GM19351 (cell line): ENCODE data around the gene HACD3.
A peak's percentile ranks its signal among the peaks of the same experiment; 100 is the strongest.

ENCODE experiments used
- ATAC-seq: cut with Tn5 transposase; IDR thresholded peaks from one replicate; pipeline ENCODE4 v1.9.1; 2021; ENCODE audit warnings: mild to moderate bottlenecking, moderate library complexity; ENCODE audit not compliant: unreplicated experiment

The HACD3 gene, protein sequence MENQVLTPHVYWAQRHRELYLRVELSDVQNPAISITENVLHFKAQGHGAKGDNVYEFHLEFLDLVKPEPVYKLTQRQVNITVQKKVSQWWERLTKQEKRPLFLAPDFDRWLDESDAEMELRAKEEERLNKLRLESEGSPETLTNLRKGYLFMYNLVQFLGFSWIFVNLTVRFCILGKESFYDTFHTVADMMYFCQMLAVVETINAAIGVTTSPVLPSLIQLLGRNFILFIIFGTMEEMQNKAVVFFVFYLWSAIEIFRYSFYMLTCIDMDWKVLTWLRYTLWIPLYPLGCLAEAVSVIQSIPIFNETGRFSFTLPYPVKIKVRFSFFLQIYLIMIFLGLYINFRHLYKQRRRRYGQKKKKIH

DNA sequence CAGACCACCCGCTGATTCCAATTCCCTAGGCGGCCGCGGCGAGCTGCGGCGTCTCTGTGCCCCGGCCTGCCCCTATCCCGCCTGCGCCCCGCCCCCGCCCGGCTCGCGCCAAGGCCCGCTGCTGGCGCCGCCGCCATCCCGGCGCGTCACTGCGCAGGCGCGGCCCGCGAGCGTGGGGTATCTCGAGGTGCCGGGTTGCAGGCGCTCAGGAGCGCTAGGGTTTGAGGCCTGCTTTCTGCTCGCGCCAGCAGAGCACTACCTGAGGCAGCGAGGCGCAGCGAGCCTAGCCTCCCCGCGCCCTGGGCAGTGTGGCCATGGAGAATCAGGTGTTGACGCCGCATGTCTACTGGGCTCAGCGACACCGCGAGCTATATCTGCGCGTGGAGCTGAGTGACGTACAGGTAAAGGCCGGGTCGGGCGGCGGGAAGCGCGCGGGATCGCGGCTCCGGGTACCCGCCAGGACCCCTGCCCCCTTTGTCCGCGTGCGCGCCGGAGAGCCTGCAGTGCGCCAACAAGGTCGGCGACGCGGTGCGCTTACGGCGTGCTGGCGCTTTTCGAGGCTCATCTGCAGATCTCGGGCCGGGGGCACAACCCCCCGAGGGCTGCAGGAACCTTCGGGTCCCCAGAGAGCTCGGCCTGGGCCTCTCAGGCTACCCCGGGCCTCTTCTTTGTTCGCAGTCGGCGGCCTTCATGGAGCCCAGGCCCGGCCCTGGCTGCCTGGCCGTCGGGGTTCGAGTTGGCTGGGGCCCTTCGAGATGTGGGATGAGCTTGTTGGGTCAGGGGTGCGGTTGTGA lies at the start of gene HACD3:
Gene HACD3, plus strand, starts transcription at position 146 of the 794 bp plus-strand sequence. Its CDS starts 169 bp downstream, at position 315.
- ATAC-seq, result peak; percentile 71

DNA sequence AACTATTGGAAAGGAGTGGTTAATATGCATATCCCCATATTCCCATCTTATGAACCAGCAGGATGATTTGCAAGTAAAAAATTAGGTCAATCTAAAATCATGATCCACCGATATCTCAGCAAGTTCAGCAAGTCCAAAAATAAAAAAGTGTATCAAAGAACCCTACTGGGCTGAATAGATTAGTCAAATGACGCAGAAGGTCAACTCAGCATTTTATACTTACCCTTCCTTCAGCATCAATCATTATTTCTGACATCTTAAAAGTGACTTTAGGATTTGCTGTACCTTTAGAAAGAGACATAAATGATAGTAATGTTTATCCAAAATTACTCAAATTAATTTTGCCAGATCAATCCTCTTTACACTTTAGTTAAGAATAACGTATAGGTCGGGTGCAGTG lies 45.4 kb upstream of the HACD3 start:
- no peak for ATAC-seq

DNA sequence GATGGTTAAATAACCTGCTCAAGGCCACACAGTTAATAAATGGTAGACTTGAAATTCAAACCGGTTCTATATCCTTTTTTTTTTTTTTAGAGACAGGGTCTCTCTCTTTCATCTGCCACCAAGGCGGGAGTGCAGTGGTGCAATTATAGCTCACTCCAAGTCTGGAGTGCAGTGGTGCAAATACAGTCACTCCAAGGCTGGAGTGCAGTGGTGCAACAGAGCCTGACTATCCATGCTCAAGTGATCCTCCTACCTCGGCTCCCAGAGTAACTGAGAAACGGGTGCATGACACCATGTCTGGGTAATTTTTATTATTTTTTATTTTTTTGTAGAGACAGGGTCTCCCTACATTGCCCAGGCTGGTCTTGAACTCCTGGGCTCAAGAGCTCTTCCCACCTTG lies 36.2 kb upstream of the HACD3 start:
- ATAC-seq, result no peak

DNA sequence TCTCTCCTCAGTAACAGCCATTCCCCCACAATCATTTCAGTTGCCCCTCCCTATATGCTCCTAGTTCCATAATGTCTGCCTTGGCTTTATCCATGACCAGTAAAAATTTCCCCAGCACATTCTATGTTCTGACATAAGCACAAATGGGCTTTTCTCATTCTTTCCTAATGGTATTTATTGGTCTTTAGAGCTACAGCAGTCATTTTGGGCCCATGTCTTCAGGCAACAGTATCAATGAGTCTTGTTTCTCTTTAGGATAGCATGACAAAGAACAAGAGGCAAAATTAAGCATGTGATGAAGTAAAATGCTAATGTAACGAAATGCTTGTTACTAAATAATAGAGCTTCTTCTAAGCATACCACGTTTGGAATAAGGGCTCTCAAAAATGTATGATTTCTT lies 20.9 kb upstream of the HACD3 start:
- ATAC-seq, result no peak

DNA sequence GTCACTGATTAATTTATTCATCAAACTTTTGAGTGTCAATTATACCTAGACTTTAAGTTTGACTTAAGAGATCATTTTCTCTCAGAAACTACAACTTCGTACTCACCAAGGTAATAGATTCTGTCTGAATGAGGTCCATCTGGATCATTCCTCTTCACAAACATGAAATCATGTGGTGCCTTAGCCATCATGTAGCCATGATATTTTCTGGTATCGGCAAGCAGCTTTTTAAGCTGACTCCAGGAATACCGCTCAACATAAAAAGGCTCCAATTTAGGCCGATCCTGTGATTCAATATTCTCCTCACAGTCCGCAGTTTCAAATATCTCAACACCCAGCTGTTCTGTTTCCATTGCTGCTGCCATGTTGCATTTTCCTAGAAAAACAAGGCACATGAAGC lies 18.1 kb upstream of the HACD3 start:
- no peak for ATAC-seq

DNA sequence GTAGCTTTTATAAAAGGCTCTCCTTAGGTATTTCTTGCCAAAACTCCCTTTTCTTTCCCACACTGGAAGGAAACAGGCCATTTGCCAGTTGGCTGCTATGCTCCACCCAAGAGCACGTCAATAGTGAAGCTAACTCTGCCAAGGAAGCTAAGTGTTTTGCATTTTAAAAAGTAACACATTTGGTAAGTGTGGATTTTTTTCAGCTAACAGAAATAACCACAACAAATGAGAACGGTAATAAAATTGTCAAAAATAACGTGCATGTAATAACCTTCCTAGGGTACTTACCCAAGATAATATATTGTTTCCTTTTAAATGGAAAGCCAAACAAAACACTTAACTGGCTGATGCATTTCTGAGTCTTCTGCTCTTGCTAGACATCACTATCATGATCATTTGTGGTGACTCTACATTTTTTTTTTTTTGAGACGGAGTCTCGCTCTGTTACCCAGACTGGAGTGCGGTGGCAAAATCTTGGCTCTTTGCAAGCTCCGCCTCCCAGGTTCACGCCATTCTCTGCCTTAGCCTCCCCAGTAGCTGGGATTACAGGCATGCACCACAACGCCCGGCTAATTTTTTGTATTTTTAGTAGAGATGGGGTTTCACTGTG lies 17.4 kb upstream of the HACD3 start:
- no peak for ATAC-seq

DNA sequence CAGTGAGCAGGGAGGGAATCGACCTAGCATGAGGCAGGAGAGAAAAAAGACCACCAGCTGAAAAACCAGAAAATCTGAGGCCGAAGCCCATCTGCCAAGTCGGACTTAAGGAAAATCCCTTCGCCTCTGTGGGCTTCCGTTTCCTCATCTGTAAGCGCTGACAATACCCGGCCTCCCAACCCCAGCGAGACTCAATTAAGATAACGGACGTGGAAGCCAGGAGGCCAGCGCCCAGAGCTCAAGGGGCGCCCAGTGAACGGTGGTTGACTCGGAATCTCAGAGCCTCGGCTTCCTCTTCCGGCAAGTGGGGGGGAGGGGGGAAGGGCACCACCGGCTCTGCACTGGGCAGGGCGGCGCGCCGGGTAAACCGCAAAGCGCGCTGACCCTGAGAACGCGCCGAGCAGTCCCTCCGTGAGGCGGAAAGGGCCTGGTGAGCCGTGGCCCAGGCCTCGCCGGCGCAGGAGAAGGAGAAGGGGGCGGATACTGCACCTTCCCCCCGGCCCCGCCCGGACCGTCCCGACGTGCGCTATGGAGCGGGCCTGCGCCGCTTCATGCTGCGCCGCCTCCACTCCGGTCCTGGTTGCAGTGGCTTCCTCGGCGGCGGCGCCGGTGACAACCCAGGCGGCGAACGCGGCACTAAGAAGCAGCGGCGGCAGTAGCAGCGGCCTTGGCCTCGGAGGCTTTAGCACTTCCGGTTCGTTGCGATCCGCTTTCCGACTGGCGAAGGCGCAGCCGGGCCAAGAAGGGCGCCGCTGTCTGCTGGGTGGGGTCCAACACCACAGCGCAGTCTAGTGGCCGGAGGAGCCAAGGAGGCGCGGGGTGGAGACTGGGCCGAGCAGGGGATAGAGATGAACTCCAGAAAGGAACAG lies 13.0 kb upstream of the HACD3 start, which contains the start of gene DPP8:
Gene DPP8, minus strand, starts transcription at position 693 of the 869 bp plus-strand sequence. CDS start 5,136 bp downstream, outside the sequence.
- ATAC-seq, result peak; percentile 94

DNA sequence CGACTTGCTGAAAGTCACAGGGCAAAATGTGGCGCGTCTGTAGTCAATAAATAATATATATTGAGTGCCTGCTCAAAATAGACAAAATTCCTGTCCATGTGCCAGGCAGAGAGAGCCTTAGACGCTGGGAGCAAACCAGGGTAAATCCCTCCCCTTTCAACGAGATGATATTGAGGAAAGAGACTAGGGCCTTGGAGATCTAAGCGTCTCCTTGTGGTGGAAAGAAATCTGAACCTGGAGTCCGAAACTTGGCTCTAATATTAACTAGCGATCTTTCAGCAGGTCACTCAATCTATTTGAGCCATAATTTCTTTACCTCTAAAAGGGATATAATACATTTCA lies 12.4 kb upstream of the HACD3 start:
- ATAC-seq, result no peak

DNA sequence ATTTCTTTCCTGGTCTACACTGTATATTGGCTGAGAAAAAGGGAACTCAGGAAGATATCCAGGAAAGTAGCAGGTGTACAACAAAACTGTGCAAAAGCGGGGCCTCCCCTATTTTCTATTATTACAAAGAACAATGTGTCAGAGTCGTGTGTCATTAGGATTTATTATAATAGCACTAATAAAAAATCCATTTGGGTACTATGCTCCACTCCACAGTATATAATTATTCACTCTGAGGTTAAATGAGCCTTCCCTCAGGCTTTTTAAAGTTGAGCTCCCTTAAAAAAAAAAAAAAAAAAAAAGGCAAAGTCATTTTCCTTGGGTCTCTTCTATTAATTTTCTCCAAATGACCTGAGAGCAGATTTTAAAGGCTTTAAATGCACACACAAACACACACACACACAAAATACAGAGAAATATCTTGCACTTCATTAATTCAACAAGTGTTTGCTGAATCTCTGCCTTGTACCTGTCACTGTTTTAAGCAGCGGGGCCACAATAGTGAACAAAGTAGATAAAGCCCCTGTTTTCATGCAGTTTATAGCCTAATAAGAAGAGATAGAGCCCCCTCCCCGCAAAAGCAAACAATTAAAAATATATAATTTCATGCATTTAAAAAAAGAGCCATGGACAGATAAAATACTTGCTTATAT lies 11.5 kb upstream of the HACD3 start:
- ATAC-seq, result no peak

DNA sequence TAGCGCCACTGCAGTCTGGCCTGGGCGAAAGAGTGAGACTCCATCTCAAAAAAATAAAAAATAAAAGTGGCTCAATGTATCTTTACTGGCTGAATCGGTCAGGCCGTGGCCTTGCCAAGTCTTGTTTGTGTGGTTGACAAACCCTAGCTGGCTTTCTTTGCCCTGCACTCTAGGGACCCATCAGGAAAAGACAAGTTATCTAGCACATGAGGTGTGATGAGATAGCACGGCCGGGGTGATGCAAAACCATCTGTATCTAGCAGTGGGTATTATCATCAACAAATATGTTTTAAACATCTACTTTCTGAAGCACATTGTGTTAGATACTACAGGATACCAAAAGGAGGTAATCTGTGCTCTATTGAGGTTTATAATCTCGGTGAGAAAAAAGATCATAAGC lies 8.9 kb upstream of the HACD3 start:
- no peak for ATAC-seq

DNA sequence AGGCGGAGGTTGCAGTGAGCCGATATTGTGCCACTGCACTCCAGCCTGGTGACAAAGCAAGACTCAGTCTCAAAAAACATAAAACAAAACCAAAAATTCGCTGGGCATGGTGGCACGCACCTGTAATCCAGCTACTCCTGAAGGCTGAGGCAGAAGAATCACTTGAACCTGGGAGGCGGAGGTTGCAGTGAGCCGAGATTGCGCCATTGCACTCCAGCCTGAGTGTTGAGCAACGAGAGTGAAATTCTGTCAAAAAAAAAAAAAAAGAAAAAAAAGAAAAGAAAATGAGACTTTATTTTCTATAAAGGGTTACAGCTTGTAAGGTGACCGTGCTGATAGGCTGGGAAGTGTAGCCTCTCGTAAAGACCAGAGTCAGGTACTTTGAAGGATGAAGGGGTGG lies 6.0 kb upstream of the HACD3 start:
- ATAC-seq, result no peak

DNA sequence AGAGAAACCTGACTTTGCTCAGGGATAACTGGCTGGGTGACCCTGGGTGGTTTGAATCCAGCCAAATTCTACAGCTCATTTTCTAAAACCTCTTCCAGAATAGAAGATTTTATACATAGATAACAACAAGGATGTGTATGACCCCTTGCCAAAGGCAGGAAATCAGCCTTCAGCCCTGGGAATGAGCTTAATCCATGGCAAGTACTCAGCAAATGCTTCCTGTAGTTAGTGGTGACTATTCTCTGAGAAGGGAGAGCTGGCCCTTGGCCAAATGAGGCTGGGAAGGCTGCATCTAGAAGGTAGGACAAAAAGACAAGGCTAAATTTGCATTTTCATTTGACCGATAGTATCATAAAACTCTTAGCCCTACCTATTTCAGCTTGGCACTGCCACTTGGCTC lies 4.6 kb upstream of the HACD3 start:
- ATAC-seq, result no peak

DNA sequence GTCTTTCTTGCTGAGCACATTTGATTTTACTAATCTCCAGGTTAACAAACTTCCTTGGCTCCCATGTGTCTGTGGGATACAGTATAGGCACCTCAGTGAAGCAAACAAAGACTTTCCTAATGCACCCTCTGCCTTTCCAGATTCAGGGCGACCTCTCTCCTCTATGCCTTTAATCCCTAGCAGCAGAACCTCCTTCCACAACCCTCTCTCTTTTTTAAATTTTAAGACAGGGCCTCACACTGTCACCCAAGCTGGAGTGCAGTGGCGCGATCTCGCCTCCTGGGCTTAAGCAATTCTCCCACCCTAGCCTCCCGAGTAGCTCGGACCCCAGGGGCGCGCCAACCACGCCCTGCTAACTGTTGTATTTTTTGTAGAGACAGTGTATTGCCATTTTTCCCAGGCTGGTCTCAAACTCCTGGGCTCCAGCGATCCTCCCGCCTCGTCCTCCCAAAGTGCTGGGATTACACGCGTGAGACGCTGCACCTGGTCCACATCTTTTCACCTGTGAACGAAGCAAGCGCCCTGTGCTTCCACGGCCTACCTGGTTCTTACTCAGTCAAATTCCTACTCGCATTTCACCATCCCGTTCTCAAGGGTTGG lies 1.7 kb upstream of the HACD3 start:
- no peak for ATAC-seq

DNA sequence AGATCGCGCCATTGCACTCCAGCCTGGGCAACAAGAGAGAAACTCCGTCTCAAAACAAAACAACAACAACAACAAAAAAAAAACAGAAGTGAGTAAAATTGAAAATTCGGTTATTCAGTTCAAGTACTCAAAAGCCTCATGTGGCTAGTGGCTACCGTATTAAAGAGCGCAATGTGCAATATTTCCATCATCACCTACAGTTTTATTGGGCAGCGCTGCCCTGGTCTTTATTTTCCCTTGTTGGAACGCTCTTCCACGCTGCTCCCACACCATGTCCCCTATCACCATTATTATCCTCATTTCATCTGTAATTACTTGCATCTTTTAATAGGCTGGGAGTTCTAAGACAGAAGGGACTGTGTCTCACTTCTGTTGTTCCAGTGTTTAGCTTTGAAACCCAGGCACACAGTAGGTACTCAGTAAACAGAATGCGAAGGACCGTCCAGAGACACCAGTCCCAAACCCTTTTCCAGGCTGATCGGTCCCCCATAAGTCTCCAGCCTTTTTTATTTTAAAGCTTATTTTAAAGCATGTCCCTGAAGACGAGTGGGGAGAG lies 423 bp upstream of the HACD3 start:
- ATAC-seq, result peak; percentile 23

DNA sequence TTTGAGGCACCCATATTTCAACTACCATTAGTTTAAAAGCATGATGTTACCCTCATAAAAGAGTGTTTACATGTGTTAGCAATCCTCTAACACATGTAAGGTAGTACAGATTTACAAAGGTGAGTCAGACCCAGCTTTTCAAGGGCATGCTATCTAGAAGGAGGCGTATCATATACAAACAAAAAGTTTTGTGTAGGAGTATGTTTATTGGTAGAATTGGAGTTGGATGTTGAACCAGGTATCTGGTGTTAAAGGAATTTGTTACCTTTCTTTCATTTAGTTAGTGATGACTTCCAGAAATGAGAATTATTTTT lies 2.4 kb downstream of the HACD3 start:
- ATAC-seq, result no peak

DNA sequence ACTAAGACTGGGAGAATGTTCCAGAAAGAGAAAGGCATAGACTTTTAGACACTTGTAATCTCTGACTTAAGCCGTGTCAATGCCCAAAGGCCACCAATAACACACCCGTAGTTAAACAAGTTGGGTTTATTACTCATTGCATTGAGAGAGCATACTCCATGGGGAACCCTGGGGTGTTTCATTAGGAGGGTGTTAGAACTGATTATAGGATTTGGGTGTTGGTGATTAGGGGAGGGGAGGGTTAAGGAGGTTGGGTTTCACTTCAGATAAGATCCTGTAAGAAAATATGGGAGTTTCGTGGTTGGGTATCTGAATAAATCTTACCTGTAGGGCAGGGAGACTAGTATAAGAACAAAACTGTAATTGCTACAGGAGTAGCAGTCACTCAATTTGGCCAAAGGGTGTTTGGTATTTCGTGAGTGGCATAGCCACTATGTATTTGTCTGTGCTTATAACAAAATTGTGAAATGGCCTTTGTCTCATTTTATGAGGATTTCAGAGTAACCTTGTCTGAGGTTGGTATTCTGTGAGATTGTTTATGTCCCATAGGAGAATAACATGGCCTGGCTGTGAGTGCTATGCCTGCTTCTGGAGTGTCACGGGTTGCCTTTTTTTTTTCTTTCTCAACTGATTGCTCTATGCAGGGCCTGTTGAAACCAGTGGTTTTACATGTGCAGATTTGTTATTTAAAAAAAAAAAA lies 2.9 kb downstream of the HACD3 start:
- ATAC-seq, result no peak

DNA sequence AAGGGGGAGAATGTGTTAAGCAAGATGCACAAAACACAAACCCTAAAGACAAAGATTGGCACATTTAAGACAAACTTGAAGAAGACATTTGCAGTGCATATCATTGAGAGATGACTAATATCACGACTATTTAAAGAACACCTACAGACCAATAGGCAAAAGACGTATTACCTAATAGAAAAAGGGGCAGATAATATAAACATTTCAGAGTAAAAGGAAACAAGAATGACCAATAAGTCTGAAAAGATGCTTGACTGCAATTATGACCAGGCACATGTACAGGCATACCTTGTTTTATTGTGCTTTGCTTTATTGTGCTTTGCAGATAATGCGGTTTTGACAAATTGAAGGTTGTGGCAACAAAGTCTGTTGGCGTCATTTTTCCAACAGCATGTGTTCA lies 4.9 kb downstream of the HACD3 start:
- no peak for ATAC-seq

DNA sequence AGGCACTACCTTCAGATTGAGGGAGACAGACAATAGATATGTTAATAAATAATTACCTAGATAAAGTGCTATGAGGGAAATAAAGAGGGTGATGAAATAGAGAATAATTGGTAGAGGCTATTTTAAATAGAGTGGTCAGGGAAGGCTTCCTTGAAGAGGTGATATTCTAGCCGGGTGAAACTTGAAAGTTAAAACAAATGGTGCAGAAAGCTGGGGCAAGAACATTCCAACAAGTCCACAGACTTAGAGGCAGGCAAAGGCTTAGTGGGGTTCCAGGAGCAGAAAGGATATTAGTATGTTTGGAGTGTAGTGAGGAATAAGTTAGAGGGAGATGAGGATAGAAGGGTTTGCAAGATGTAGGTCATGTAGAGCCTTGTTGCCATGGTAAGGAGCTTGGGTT lies 10.1 kb downstream of the HACD3 start:
- ATAC-seq, result no peak

DNA sequence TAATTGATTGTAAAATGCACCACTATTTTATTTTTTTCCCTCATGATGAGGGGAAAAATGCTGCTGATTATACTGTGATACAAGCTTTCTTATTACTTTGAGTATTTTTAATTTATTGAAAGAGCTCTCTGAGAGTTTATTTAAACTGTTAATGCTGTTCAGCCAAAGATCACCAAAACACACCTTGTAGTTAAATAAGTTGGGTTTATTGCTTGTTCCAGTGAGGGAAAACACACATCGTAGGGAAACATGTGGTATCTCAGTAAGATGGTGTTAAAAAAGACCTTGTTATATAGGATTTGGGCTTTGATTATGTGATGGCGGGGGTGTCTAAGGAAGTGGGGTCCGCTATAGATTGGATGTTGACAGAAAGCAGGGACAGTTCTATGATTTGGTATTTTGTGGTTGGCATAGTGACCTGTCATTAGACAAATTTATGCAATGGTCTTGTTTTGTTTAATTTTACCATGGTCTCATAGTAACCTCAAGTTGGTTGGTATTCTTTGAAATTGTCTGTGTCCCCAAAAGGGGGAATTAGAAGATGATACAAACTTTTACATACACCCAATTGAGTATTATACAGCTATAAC lies 11.1 kb downstream of the HACD3 start:
- no peak for ATAC-seq
